Measurements from ENCODE around the gene ZNF511. TPM values are rescaled to one million over a fixed set of nuclear protein-coding genes. Genes with fewer than 3 reads are reported as not detected.
A peak's percentile ranks its signal among the peaks of the same experiment; 100 is the strongest.

The ZNF511 gene
- total and polyA plus RNA-seq, 9 of the 15 experiments (the other 6 are each of a cell fraction or from before 2014, with no cell fraction given), result 0.61 to 69.3 (median 40.1) TPM

DNA sequence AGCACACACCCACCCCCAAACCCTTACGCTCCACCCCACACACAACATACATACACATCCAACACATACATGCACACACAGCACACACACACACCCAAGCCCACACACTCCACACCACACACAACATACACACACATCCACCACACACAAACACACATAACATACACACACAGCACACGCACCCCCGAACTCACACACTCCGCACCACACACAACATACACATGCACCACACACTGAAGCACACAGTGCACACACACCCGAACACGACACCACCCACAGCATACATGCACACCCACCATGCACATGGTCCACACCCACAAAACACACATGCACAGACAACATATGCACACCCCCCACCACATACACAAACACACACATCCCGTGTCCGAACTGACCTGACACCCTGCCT, 40.5 kb downstream of the ZNF511 start (continued):
- TF ChIP-seq, protein P1, sequence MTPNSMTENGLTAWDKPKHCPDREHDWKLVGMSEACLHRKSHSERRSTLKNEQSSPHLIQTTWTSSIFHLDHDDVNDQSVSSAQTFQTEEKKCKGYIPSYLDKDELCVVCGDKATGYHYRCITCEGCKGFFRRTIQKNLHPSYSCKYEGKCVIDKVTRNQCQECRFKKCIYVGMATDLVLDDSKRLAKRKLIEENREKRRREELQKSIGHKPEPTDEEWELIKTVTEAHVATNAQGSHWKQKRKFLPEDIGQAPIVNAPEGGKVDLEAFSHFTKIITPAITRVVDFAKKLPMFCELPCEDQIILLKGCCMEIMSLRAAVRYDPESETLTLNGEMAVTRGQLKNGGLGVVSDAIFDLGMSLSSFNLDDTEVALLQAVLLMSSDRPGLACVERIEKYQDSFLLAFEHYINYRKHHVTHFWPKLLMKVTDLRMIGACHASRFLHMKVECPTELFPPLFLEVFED (CRISPR knock-in tag; conservative IDR thresholded peaks at IDR 0.05), result peak; percentile 63; the same call in 1 of the 2 replicates
- TF ChIP-seq POLR2AphosphoS5 (IDR thresholded peaks at IDR 0.05; ENCODE audit: control insufficient read depth, insufficient read depth, low read depth, low read length) (no peak), ZNF217 (CRISPR knock-in tag; IDR thresholded peaks at IDR 0.05) (no peak), SIN3A (IDR thresholded peaks at IDR 0.05; ENCODE audit: borderline replicate concordance in 2 of 2, control insufficient read depth in 1 of 2, low read depth in 2 of 2, low read length in 2 of 2) (no peak), HDAC1 (IDR thresholded peaks at IDR 0.05) (no peak), MECOM (CRISPR knock-in tag; IDR thresholded peaks at IDR 0.05) (no peak), POLR2A (conservative IDR thresholded peaks at IDR 0.05) (peak; percentile 70), SMARCA5 (IDR thresholded peaks at IDR 0.05) (0 out of 2 replicates have a peak, but pooled peaks have one; percentile 12), MTA1 (IDR thresholded peaks at IDR 0.05; ENCODE audit: borderline replicate concordance) (no peak), ZC3H8 (IDR thresholded peaks at IDR 0.05) (no peak), YY1 (IDR thresholded peaks at IDR 0.05; ENCODE audit: borderline replicate concordance in 1 of 3, control insufficient read depth in 1 of 3, extremely low read depth in 1 of 3, insufficient read depth in 3 of 3, insufficient read length in 1 of 3, insufficient replicate concordance in 2 of 3, low read depth in 1 of 3, low read length in 2 of 3) (no peak), HNRNPL (IDR thresholded peaks at IDR 0.05; ENCODE audit: low read depth, low read length) (no peak), NCOA2 (IDR thresholded peaks at IDR 0.05; ENCODE audit: partially characterized antibody in 2 of 2) (no peak), ETV5 (CRISPR knock-in tag; IDR thresholded peaks at IDR 0.05; ENCODE audit: low read depth) (no peak), STAT5A (IDR thresholded peaks at IDR 0.05; ENCODE audit: borderline replicate concordance, low read length) (peak; percentile 50; the same call in 1 of the 2 replicates)
- TF ChIP-seq, protein P2, sequence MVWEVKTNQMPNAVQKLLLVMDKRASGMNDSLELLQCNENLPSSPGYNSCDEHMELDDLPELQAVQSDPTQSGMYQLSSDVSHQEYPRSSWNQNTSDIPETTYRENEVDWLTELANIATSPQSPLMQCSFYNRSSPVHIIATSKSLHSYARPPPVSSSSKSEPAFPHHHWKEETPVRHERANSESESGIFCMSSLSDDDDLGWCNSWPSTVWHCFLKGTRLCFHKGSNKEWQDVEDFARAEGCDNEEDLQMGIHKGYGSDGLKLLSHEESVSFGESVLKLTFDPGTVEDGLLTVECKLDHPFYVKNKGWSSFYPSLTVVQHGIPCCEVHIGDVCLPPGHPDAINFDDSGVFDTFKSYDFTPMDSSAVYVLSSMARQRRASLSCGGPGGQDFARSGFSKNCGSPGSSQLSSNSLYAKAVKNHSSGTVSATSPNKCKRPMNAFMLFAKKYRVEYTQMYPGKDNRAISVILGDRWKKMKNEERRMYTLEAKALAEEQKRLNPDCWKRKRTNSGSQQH (CRISPR knock-in tag; IDR thresholded peaks at IDR 0.05), result peak; percentile 30; the same call in 1 of the 2 replicates
- TF ChIP-seq, protein P3, sequence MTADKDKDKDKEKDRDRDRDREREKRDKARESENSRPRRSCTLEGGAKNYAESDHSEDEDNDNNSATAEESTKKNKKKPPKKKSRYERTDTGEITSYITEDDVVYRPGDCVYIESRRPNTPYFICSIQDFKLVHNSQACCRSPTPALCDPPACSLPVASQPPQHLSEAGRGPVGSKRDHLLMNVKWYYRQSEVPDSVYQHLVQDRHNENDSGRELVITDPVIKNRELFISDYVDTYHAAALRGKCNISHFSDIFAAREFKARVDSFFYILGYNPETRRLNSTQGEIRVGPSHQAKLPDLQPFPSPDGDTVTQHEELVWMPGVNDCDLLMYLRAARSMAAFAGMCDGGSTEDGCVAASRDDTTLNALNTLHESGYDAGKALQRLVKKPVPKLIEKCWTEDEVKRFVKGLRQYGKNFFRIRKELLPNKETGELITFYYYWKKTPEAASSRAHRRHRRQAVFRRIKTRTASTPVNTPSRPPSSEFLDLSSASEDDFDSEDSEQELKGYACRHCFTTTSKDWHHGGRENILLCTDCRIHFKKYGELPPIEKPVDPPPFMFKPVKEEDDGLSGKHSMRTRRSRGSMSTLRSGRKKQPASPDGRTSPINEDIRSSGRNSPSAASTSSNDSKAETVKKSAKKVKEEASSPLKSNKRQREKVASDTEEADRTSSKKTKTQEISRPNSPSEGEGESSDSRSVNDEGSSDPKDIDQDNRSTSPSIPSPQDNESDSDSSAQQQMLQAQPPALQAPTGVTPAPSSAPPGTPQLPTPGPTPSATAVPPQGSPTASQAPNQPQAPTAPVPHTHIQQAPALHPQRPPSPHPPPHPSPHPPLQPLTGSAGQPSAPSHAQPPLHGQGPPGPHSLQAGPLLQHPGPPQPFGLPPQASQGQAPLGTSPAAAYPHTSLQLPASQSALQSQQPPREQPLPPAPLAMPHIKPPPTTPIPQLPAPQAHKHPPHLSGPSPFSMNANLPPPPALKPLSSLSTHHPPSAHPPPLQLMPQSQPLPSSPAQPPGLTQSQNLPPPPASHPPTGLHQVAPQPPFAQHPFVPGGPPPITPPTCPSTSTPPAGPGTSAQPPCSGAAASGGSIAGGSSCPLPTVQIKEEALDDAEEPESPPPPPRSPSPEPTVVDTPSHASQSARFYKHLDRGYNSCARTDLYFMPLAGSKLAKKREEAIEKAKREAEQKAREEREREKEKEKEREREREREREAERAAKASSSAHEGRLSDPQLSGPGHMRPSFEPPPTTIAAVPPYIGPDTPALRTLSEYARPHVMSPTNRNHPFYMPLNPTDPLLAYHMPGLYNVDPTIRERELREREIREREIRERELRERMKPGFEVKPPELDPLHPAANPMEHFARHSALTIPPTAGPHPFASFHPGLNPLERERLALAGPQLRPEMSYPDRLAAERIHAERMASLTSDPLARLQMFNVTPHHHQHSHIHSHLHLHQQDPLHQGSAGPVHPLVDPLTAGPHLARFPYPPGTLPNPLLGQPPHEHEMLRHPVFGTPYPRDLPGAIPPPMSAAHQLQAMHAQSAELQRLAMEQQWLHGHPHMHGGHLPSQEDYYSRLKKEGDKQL (CRISPR knock-in tag; IDR thresholded peaks at IDR 0.05; ENCODE audit: borderline replicate concordance), result no peak
- TF ChIP-seq, protein P4, sequence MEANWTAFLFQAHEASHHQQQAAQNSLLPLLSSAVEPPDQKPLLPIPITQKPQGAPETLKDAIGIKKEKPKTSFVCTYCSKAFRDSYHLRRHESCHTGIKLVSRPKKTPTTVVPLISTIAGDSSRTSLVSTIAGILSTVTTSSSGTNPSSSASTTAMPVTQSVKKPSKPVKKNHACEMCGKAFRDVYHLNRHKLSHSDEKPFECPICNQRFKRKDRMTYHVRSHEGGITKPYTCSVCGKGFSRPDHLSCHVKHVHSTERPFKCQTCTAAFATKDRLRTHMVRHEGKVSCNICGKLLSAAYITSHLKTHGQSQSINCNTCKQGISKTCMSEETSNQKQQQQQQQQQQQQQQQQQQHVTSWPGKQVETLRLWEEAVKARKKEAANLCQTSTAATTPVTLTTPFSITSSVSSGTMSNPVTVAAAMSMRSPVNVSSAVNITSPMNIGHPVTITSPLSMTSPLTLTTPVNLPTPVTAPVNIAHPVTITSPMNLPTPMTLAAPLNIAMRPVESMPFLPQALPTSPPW (CRISPR knock-in tag; IDR thresholded peaks at IDR 0.05), result no peak

All from K562 (cell line).